GDM1 (cell line): ENCODE data around the gene PAK6.

ENCODE experiments used
- DNase-seq: peaks from one replicate; lab custom pipeline; 2025; lab: John Stamatoyannopoulos, UW

PAK6 gene

DNA sequence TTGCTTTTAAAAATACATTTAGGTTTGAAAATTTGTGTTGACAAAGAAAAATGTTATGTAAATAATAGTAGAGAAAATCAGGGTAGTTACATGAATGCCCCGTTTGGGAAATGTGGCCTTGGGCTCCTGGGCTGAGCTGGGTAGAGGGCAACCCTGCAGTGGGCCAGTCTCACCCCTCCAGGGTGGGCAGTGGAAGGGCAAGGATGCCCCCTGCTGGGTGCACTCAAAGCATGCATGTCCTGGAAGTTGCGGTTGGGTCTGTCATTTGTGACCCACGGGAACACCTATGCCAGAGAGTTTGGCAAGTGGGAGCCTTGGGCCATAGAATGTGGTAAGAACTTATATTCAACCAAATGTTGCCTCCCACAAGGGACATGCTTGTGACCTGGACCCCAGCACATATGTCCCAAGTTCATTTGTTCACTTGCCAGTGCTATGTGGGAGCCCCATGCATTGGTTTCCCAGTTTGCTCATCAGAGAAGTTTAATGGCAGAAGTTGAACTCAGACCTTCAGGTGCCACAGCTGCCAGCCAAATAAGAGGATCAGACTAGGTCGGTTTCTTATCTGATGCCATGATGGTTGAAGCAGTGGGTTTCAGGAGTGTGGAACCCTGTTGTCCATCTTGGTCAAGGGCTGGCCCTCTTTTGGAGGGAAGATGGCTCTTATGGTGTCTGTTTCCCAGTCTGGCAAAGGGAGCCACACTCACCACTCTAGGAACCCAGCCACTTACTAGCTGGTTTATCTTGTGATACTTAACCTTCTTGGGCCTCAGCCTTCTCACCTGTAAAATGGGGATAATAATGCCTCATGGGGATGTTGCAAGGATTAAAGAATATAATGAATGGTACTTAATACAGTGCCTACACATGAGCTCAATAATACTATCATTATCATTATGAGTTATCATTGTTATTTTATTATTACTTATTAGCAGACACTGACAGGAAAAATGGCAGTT, 71.4 kb downstream of the PAK6 start:
- DNase-seq: peak; percentile 61

- no peak for DNase-seq
These were observed 72.1 kb downstream of the PAK6 start for GRCh38 chr15:40310993-40311392.

DNA sequence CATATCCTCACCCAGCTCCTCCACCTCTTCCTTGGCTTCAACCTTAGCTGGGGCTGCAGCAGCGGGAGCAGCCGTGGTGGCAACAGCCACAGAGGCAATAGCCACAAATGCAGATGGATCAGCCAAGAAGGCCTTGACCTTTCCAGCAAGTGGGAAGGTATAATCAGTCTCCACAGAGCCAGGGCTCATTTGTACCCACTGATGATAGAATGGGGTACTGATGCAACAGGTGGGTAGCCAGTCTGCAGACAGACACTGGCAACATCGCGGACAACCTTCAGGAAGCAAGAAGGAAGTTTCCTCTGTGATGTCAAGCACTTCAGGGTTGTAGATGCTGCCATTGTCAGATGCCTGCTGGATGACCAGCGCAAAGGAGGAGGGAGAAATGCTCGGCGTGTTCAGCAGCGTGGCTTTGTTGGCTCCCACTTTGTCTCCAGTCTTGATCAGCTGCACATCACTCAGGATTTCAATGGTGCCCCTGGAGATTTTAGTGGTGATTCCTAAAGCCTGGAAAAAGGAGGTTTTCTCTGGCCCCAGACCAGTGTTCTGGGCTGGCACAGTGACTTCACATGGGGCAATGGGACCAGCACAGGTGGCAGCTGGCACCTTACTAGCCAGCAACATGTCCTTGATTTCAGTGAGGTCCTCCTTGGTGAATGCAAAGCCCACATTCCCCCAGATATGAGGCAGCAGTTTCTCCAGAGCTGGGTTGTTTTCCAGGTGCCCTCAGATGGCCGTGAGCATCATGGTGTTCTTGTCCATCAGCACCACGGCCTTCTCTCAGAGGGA, 73.7 kb downstream of the PAK6 start:
- no peak for DNase-seq

GRCh38 chr15:40313531-40314398, 74.9 kb downstream of the PAK6 start:
- DNase-seq: peak; percentile 79

DNA sequence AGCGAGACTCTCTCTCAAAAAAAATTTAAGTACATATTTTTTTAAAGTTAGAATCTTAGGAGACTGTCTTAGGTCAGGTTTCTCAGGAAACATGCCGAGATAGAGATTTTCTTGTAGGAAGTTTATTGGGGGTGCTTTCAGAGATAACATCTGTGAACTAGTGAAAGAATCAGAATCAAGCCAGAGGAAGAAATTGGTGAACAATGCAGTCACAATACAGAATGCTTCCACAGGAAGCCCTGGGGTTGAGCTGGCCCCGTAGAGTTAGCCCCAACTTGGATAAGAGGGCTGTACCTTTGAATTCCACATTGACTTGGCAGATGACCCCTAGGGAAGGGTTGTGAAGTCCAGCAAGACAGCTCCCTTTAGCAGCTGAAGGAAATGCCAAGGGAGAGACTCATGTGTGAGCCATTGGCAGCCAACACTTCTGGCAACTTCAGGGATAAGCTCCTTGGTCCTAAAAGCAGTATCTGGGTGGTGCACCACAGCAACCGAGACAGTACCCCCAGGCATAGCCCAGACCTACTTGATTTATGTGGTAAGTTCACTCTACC, 75.9 kb downstream of the PAK6 start:
- DNase-seq: no peak

DNA sequence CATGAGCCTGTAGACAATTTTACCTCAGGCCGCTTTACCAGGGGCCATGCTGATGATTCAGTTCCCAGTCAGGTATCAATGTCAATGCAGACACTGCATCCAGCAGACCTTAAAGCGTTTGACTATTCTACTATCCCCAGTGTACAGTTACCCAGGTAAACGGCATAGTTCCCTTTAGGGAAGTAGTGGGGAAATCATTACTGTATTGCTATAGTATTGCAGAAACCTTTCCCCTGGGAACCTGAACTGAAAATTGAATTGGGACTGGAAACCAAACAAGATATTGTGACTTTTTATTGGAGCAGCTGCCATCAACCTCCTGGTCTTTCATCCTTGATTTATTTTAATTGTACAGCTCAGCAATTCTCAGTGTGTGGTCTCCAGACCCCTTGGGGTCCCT, 78.1 kb downstream of the PAK6 start:
- DNase-seq: no peak

GRCh38 chr15:40317580-40317979, 78.7 kb downstream of the PAK6 start:
- no peak for DNase-seq

- no peak for DNase-seq
These were observed 81.5 kb downstream of the PAK6 start for GRCh38 chr15:40320409-40320808.

DNA sequence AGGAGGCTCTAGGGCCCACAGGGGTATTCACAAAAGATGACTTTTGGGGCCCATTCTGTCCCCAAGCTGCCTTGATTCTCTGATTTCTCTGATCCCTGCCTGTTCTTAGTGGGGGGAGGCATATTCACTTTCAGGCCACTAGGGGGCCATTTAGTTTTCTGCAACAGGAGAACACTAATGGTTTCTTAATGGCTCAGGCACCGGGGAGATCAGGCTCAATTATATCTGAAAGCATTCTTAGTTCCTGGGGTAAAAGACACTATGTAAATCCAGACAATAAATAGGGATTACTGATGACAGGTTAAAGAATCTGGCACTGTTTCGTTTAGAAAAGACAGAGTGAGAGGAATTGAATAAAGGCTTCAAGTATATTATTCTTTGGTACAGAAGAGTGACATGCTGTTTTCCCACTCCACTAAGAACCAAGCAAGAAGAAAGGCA, 82.1 kb downstream of the PAK6 start:
- DNase-seq: peak; percentile 62

DNA sequence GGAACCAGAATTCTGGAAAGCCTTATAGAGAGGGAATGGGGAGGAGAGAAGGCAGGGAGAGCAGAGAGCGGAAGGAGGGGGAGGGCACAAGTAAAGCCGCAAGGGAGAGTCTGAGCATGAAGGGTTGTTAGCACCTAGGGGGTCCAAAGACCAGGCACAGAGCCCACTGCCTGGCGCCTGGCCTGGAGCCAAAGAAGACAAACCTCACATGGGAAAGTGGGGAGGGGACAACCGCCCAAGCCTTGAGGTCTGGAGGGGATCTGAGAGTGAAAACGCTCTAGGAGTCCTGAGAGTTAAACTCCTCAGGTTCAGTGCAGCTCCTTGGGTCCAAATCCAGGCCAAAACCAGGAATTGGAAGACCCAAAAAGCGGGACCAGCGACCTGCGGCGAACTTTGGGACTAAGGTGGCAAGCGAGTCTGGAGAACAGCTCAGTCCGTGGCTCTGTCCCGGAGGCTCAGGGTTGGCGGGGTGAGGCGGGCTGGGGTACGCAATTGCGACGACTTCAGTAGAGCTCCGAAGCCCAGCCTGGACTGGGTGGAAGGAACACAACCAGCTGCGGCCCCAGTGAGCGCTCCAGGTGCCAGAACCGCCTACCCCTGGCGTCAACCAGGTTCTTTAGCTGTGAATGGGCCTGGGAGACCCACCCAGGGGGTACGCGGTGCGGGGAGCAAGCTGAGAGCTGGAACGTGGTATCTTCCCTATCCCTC, 83.8 kb downstream of the PAK6 start:
- DNase-seq: no peak

- peak; percentile 99 for DNase-seq
These were observed 84.5 kb downstream of the PAK6 start, which contains the start of gene INAFM2 for GRCh38 chr15:40323239-40323952. TSS of gene INAFM2 (plus strand) at chr15:40323692. CDS start at chr15:40324056, 364 bp downstream.

DNA sequence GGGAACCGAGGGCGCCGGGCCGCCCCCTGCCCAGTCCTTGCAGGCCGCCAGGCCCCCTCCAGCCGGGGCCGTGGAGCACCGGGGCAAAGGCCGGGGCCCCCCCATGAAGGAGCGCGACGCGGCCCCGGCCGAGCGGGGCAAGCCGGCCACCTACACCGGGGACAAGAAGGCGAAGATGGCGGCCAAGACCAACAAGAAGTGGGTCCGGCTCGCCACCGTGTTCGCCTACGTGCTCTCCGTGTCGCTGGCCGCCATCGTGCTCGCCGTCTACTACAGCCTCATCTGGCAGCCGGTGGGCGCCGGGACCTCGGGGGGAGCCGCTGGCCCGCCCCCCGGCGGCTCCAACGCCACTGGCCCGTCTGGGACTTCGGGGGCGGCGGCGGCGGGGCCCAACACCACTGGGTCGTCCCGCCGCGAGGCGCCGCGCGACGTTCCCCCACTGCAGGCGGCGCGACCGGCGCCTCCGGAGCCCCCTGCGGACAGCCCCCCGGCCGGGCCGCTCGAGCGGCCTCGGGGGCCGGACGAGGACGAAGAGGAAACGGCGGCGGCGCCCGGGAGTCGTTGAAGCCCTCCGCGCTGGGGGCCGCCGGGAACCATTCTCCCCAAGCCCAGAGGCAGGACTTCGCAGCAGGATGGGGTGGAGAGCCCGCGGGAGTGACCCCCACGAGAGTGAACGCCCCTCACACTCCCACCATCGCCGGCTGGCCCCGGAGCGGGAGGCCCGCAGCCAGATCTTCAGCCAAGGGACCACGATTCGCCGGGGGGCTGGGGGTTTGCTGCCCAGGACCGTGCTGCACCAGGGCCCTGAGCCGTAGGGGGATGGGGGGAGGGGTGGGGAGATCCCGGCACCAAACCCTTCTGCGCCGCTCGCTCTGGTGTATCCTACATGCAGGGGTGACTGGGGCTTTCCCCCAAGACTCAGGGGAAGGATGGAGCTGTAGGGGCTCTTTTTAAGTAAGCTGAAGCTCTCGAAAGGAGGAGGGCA, 85.4 kb downstream of the PAK6 start:
- DNase-seq: no peak

DNA sequence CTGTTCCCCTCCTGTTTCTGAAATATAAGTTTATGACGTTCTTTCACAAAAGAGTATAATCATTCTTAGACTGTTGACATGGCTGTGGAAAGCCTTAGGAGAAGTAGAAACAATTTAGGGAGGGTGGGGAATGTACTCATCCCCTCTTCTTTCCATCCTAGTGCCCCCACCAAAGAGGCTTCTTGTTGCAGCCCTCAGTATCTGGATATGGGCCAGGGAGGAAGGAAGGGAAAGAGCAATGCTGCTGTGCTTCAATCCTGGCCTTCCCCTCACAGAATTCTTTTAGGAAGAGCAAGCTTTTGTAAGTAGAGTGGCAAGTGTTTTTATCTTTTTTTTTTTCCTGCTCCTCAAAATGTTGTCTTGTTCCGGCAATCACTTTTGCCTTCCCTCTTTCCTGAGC, 86.3 kb downstream of the PAK6 start:
- no peak for DNase-seq

DNA sequence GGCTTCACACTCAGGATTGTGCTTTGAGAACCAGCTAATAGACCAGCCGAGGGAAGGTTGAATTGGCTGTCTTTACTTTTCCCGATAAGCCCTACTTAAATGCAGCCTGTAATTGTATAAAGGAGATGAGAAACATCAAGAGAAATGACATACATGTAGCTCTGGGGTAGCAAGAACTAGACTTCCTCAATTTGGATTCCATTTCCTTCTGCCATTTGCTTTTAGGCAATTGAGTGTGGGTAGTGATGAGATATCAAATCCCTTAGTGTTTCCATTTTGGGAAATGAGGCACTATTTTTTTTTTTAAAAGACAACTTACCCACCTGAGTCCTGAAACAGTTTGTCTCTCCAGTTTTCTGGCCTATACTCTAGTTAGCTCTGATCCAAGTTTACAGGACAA, 86.8 kb downstream of the PAK6 start:
- DNase-seq: no peak
